C1 segment of cervical spinal cord (tissue), 14 donors: ENCODE data around the gene NSDHL.
"Not testable (repeated sequence)": the region's sequence is repeated elsewhere in the genome, so short reads cannot be mapped to it uniquely, and the experiment has no call there.

Experiments
- DNase-seq, 14 donors: peaks; one replicate each; lab custom pipeline; 2025; lab: John Stamatoyannopoulos, UW

The NSDHL gene

GRCh38 chrX:152893980-152894610 is 63.2 kb downstream of the NSDHL start:
- no peak for DNase-seq

- no peak for DNase-seq
These were observed 64.3 kb downstream of the NSDHL start for GRCh38 chrX:152895121-152895520.

GRCh38 chrX:152895724-152896420 is 65.0 kb downstream of the NSDHL start:
- no peak for DNase-seq

GRCh38 chrX:152896450-152896849 is 65.6 kb downstream of the NSDHL start:
- DNase-seq: no peak

- DNase-seq: no peak
These were observed 66.6 kb downstream of the NSDHL start, which contains the start of gene ZNF185 for GRCh38 chrX:152897222-152898131. TSS of gene ZNF185 (plus strand) at chrX:152898067. CDS start at chrX:152914490, 16,423 bp downstream.

- no peak for DNase-seq
These were observed 67.6 kb downstream of the NSDHL start for GRCh38 chrX:152898442-152898841.

GRCh38 chrX:152899111-152899873 is 68.4 kb downstream of the NSDHL start:
- peak in 1 of 14 donors; percentile 40 for DNase-seq

GRCh38 chrX:152899874-152900719 is 69.2 kb downstream of the NSDHL start:
- peak in 2 of 14 donors; percentile 8 to 72 for DNase-seq

GRCh38 chrX:152900937-152901445 is 70.1 kb downstream of the NSDHL start:
- no peak for DNase-seq

GRCh38 chrX:152901816-152902501 is 71.1 kb downstream of the NSDHL start:
- DNase-seq: no peak

GRCh38 chrX:152902502-152902820 is 71.6 kb downstream of the NSDHL start:
- no peak for DNase-seq

GRCh38 chrX:152903589-152903988 is 72.7 kb downstream of the NSDHL start:
- DNase-seq: no peak

GRCh38 chrX:152904151-152905080 is 73.6 kb downstream of the NSDHL start:
- DNase-seq: peak in 4 of 14 donors; percentile 19 to 29 (median 24)

GRCh38 chrX:152905081-152905420 is 74.2 kb downstream of the NSDHL start:
- DNase-seq: no peak

GRCh38 chrX:152907084-152907651 is 76.3 kb downstream of the NSDHL start:
- peak in 1 of 14 donors; percentile 12 for DNase-seq

GRCh38 chrX:152908486-152908885 is 77.6 kb downstream of the NSDHL start:
- DNase-seq: no peak

- DNase-seq: not testable (repeated sequence)
These were observed 79.2 kb downstream of the NSDHL start for GRCh38 chrX:152910018-152910417.

- DNase-seq: no peak
These were observed 81.2 kb downstream of the NSDHL start for GRCh38 chrX:152912106-152912505.
